ENCODE results near the gene PDIA5.

The PDIA5 gene

DNA sequence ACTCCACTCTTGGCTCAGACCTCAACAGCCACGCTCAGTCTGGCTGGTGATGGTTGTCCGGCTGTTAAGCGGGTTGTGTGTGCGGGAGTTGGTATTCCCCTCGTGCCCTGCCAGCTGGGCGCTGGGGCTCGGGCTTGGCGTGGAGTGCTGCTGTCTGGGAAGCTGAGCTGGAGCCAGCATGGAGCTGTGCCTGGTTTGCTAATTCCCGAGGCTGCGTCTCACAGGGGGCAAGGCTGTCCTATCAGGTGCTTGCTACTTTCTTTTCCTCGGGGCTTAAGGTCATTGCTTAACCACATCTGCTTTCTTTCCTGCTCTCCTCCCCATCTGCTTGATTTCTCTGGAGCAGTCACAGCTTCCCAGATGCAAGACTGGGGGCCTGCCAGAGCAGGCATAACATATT, 29.9 kb downstream of the PDIA5 start:
- TF ChIP-seq, protein P1, sequence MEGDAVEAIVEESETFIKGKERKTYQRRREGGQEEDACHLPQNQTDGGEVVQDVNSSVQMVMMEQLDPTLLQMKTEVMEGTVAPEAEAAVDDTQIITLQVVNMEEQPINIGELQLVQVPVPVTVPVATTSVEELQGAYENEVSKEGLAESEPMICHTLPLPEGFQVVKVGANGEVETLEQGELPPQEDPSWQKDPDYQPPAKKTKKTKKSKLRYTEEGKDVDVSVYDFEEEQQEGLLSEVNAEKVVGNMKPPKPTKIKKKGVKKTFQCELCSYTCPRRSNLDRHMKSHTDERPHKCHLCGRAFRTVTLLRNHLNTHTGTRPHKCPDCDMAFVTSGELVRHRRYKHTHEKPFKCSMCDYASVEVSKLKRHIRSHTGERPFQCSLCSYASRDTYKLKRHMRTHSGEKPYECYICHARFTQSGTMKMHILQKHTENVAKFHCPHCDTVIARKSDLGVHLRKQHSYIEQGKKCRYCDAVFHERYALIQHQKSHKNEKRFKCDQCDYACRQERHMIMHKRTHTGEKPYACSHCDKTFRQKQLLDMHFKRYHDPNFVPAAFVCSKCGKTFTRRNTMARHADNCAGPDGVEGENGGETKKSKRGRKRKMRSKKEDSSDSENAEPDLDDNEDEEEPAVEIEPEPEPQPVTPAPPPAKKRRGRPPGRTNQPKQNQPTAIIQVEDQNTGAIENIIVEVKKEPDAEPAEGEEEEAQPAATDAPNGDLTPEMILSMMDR (IDR thresholded peaks at IDR 0.05; ENCODE audit: borderline replicate concordance, insufficient read depth, low read depth, low read length): no peak
- no peak overlapping the region for H3K4me3 ChIP-seq (ENCODE audit: low read depth, low read length)

DNA sequence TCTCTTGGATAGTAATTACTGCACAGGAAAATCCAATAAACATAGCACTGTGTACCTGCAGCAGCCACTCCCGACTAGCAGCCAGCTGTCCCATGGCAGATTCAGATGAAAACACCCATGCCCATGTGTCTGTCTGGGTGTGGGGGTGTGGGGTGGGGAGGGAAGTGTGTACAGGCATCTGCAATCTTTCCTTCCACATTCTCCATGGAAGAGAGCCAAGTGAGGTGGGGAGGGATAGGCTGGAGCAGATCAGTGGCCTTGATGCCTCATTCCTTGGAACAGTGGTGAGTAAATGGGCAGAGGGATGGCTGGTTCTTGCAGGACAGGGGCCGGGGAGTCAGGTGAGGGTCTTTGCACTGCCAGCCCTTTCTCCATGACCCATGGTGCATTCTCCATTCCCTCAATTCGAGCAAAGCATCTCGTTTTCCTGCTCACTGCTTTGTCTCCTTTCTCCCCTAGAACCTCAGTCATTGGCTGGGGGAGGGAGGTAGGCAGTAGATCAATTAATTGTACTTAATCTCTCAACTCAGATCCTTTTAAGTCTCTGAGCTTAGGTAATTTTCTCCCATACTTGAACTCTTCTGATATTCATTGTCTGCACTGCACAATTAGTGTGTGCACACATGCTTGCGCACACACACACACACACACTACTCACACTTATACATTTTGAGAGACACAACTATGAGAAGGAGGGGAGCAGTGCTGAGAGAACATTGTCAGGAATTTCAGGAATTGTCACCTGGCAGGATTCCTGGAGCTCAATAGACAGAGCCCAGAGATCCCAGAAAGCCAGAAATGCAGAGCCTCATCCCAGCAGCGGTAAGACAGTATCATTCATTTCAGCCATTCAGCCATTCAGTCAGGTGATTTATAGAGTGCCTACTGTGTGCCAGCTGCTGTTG, 31.9 kb downstream of the PDIA5 start:
- H3K4me3 ChIP-seq (ENCODE audit: low read depth, low read length): no peak overlapping the region
- TF ChIP-seq, protein P1 (IDR thresholded peaks at IDR 0.05; ENCODE audit: borderline replicate concordance, insufficient read depth, low read depth, low read length): no peak

DNA sequence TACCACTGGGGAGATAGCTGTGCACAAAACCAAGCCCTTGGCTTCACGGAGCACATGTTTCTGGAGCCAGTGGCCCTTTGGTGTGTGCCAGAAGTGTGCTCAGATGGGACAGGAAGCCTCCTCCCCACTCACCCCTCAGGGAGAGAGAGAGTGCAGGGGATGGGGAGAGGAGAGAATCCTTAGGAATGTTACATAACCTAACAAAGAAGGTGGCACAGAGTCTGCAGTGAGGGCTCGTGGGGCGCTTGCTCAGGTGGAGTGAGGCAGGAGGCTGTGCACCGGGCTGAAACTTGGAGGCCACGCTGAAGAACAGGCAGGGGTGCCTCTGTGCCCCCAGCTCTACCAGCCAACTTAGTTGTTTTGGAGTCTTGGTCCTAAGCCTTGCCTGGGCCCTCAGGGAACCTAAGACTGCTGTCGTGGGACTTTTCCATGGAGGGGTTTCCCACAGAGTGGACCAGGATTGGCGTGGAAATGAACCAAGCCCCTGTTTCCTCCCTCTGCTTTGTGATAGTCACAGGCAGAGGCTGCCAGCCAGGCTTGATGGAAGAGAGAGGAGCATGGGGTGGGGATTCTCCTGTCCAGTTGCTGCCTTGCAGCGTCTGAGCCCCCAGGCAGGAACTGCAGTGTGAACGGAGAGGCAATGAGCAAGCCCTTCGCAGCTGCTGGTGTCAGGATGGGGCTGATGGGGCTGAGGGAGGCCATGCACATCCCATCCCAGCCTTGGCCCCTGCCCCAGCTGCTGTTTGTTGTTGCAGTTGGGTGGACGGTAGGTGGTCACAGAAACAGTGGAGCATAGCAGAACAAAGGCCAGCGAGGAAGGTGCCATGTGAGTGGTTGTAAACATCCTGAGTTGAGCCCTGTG, 32.7 kb downstream of the PDIA5 start:
- TF ChIP-seq, protein P1 (IDR thresholded peaks at IDR 0.05; ENCODE audit: borderline replicate concordance, insufficient read depth, low read depth, low read length): no peak
- H3K4me3 ChIP-seq (ENCODE audit: low read depth, low read length): no peak overlapping the region

DNA sequence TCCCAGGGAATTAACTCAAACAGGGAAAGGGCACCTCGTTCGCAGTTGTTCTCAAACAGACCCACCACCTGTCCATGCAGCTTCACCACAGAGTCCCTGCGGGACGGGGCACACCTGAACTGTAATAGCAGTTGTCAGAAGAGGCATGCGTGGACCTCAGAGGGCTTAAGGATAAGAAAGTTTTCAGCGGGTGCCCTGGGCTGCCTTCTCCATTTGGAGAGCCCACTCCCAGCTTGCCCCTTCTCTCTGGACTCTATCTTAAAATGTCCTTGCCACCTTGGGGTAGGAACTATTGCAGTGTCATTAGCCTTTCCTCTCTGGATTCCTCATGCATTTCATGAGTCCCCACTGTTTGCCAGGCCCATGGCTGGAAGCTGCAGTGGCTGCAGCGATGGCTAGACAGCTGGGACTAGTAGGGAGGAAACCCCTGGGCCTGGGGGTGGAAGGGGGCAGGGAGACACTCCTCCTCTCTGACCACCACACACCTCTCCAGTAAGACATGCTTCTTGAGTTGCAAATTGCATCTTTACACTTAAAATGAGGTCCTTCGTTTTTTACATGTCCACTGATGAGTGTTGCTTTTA, 33.5 kb downstream of the PDIA5 start:
- TF ChIP-seq, protein P1 (IDR thresholded peaks at IDR 0.05; ENCODE audit: borderline replicate concordance, insufficient read depth, low read depth, low read length): no peak
- no peak overlapping the region for H3K4me3 ChIP-seq (ENCODE audit: low read depth, low read length)

DNA sequence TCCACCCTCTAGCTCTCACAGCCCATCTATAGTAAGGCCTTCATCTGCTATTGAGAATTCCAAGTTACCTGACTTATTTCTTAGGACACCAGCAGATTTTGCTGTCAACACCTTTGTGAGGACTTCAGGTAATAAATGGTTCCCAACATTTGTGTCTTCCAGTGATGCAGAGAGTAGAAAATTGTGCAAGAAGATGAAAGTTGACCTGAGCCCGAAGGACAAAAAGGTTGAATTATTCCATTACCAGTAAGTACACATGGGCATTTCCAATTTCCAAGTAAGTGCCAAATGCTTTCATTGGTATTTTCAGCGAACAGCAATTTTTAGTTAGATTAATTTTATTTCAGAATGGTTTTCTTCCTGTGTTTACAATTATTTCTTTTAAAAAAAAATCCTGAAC, 35.4 kb downstream of the PDIA5 start:
- TF ChIP-seq, protein P1 (IDR thresholded peaks at IDR 0.05; ENCODE audit: borderline replicate concordance, insufficient read depth, low read depth, low read length): no peak
- H3K4me3 ChIP-seq (ENCODE audit: low read depth, low read length): no peak overlapping the region

DNA sequence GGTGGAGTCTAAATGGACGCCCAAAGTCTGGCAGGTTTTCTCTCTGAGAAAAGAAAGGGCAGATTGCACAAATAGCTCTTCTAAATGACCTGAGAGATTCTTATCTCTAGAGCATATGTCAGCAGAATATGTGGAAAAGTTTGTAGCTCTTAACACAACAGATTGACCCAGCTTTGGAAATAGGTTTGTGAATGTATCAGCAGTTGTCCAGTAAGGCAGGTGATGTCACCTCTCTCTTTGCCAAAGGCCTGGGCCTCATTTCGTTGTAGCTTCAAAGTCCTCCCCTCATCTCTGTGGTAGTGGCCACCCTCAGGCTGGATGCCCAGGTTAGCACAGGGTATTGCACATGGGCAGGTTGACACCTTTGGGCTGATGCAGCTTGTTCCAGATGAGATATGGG, 36.0 kb downstream of the PDIA5 start:
- H3K4me3 ChIP-seq (ENCODE audit: low read depth, low read length): no peak overlapping the region
- TF ChIP-seq, protein P1 (IDR thresholded peaks at IDR 0.05; ENCODE audit: borderline replicate concordance, insufficient read depth, low read depth, low read length): no peak
